ENCODE measurements around the gene COPZ2. TPM values are rescaled to one million over a fixed set of nuclear protein-coding genes. Genes with fewer than 3 reads are reported as not detected.
"Not testable (repeated sequence)": the region's sequence is repeated elsewhere in the genome, so short reads cannot be mapped to it uniquely, and the experiment has no call there.

Gene COPZ2
- polyA plus RNA-seq, 1 of the 3 experiments (the other 2 are of a cell fraction): 36.9 TPM

DNA sequence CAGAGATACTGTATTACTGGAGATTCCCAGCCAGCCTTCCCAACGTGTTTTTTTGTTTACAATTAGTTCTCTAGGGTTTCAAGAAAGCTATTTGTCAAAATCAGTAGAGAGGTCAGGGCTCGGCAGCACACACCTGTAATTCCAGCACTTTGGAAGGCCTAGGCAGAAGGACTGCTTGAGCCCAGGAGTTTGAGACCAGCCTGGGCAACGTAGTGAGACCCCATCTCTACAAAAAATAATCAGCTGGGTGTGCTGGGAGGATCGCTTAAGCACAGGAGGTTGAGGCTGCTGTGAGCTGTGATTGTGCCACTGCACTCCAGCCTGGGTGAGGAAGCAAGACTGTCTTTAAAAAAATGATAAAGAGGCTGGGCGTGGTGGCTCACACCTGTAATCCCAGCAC is 44.3 kb upstream of the COPZ2 start:
- Histone ChIP-seq H2AFZ (ENCODE audit: low read depth) (no peak overlapping the region), H3K4me3 (ENCODE audit: low read depth in 2 of 2, low read length in 1 of 2) (no peak overlapping the region), H3K27ac (ENCODE audit: low read depth in 2 of 2, low read length in 1 of 2) (no peak overlapping the region), H3K9me2 (no peaks in the 10 kb centered on the region), H3K4me1 (ENCODE audit: control insufficient read depth in 1 of 2, insufficient read depth in 2 of 2, low read depth in 1 of 2, low read length in 1 of 2) (peaks cover 4 to 9% of the 10 kb centered on the region in 2 experiments; a peak in 2 of 4 replicates), H3F3A (replicated peaks; ENCODE audit: insufficient read depth) (peaks cover 6% of the 10 kb centered on the region), H3K4me2 (no peak overlapping the region), H3K9me3 (no peaks in the 10 kb centered on the region), H3K9ac (no peak overlapping the region), H3K36me3 (replicated peaks in 1 of 2; ENCODE audit: control insufficient read depth in 1 of 2, insufficient read depth in 2 of 2, low read length in 1 of 2) (peaks cover under 1 to 14% of the 10 kb centered on the region in 2 experiments), H4K20me1 (ENCODE audit: insufficient read depth) (peaks cover 86% of the 10 kb centered on the region), H3K27me3 (ENCODE audit: insufficient read depth) (no peaks in the 10 kb centered on the region), H3K79me2 (ENCODE audit: insufficient read depth) (peaks cover 98% of the 10 kb centered on the region)
- TF ChIP-seq IRF3 (IDR thresholded peaks at IDR 0.05; ENCODE audit: low read depth, low read length): no peak
- POLR2A ChIA-PET: interaction anchor here (0.7 to 0.9 kb wide), 2 partner anchors 20 to 30 kb away, joined by 3 to 4 read pairs; no protein-coding TSS in a partner anchor
- DNase-seq: no peak
- CTCF ChIA-PET: interaction anchor here (1.2 to 44.3 kb wide), 9 partner anchors 8 to 537 kb away, joined by 4 to 1200 read pairs (median 19); partner anchors contain the start of genes CBX1, COPZ2 and NFE2L1
- 83% methylated on average over 5 of the region's 5 CpGs for WGBS (ENCODE audit: low lambda C conversion rate)

GRCh38 chr17:48077152-48077551 is 39.6 kb upstream of the COPZ2 start:
- not testable (repeated sequence) for H3K4me3 ChIP-seq (ENCODE audit: low read depth in 2 of 2, low read length in 1 of 2); H3K4me1 ChIP-seq (ENCODE audit: control insufficient read depth in 1 of 2, insufficient read depth in 2 of 2, low read depth in 1 of 2, low read length in 1 of 2); H3K9me2 ChIP-seq; H3K27ac ChIP-seq (ENCODE audit: low read depth in 2 of 2, low read length in 1 of 2); H3K27me3 ChIP-seq (ENCODE audit: insufficient read depth); DNase-seq; H3K4me2 ChIP-seq; H3K9ac ChIP-seq; H3K9me3 ChIP-seq; H2AFZ ChIP-seq (ENCODE audit: low read depth)
- Histone ChIP-seq H4K20me1 (ENCODE audit: insufficient read depth) (peaks cover 52% of the 10 kb centered on the region), H3K36me3 (replicated peaks in 1 of 2; ENCODE audit: control insufficient read depth in 1 of 2, insufficient read depth in 2 of 2, low read length in 1 of 2) (peaks cover 36 to 50% of the 10 kb centered on the region in 2 experiments), H3F3A (replicated peaks; ENCODE audit: insufficient read depth) (peaks cover 38% of the 10 kb centered on the region), H3K79me2 (ENCODE audit: insufficient read depth) (peaks cover 82% of the 10 kb centered on the region)
- ChIA-PET POLR2A (interaction anchor here (0.6 to 0.7 kb wide), 2 partner anchors 9 to 1733 kb away, joined by 3 to 4 read pairs; no protein-coding TSS in a partner anchor), CTCF (interaction anchor here (0.9 to 44.3 kb wide), 7 partner anchors 20 to 100 kb away, joined by 3 to 1200 read pairs (median 127); partner anchors contain the start of genes CBX1, COPZ2 and NFE2L1)
- 95% methylated on average over 10 of the region's 10 CpGs for WGBS (ENCODE audit: low lambda C conversion rate)

DNA sequence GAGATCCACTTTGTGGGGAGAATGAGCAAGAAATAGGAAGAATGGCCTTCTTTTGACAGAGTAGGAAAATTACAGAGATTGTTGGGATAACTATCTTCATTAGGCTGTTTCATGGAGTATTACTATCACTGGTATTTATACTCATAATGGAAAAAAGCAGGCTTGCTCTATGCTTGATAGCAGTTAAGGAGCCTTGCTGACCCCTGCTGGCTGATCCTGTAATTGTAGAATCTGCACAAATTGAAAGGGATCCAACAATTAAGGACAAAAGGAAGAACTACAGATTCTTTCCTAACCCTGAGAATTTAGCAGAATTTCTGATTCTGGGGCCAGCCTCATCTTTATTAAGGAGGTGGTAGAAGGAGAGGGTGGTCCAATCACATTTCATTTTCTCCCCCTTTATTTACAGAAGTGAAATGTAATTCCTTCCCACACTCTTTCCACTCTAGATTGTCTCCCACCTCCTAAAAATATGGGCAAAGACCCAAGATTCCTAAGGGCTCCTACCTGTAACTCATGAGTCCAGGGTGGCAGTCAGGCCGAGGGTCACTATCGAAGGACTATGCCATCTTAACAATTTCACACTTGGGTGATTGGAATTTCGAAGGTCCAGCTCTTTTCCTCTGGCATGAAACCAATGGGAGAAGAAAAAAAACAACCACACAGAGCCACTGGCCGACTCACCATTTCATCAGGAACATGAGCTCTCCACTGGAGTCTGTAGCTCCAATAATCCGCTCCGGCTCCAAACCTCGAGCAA is 36.9 kb upstream of the COPZ2 start:
- Histone ChIP-seq H3K27me3 (ENCODE audit: insufficient read depth) (no peaks in the 10 kb centered on the region), H3K27ac (ENCODE audit: low read depth in 2 of 2, low read length in 1 of 2) (peak overlapping the region in 1 of 2 experiments; percentile 33; a peak in 1 of 4 replicates), H3F3A (replicated peaks; ENCODE audit: insufficient read depth) (peaks cover 55% of the 10 kb centered on the region), H3K4me2 (no peak overlapping the region; the same call in 1 of the 2 replicates), H3K4me3 (ENCODE audit: low read depth in 2 of 2, low read length in 1 of 2) (no peak overlapping the region), H3K36me3 (replicated peaks in 1 of 2; ENCODE audit: control insufficient read depth in 1 of 2, insufficient read depth in 2 of 2, low read length in 1 of 2) (peaks cover 60 to 77% of the 10 kb centered on the region in 2 experiments), H4K20me1 (ENCODE audit: insufficient read depth) (peaks cover 27% of the 10 kb centered on the region), H3K4me1 (ENCODE audit: control insufficient read depth in 1 of 2, insufficient read depth in 2 of 2, low read depth in 1 of 2, low read length in 1 of 2) (no peaks in the 10 kb centered on the region), H3K9me3 (no peaks in the 10 kb centered on the region), H3K79me2 (ENCODE audit: insufficient read depth) (peaks cover 66% of the 10 kb centered on the region), H2AFZ (ENCODE audit: low read depth) (no peak overlapping the region), H3K9ac (no peak overlapping the region), H3K9me2 (no peaks in the 10 kb centered on the region)
- 71% methylated on average over 7 of the region's 7 CpGs for WGBS (ENCODE audit: low lambda C conversion rate)
- no peak for TF ChIP-seq MEF2A (IDR thresholded peaks at IDR 0.05; ENCODE audit: borderline replicate concordance, low read depth)
- TF ChIP-seq RAD21 (IDR thresholded peaks at IDR 0.05; ENCODE audit: low read length): peak; percentile 96
- peak; percentile 44; the same call in 1 of the 2 replicates for TF ChIP-seq NFIC (IDR thresholded peaks at IDR 0.05; ENCODE audit: borderline replicate concordance)
- TF ChIP-seq CTCF (IDR thresholded peaks at IDR 0.05): peak; percentile 98
- TF ChIP-seq SMC3 (IDR thresholded peaks at IDR 0.05; ENCODE audit: low read depth, low read length): peak; percentile 93
- peak; percentile 65; the same call in 1 of the 2 replicates for TF ChIP-seq SIN3A (IDR thresholded peaks at IDR 0.05; ENCODE audit: borderline replicate concordance, low read depth, low read length)
- TF ChIP-seq GABPA (IDR thresholded peaks at IDR 0.05; ENCODE audit: low read depth): no peak
- TF ChIP-seq RXRA (IDR thresholded peaks at IDR 0.05; ENCODE audit: borderline replicate concordance, low read depth): no peak
- DNase-seq: peak; percentile 77
- ChIA-PET CTCF (interaction anchor here (0.7 to 44.3 kb wide), 14 partner anchors 12 to 544 kb away, joined by 3 to 1200 read pairs (median 5); partner anchors contain the start of genes CBX1, COPZ2, NFE2L1 and SNX11), POLR2A (interaction anchor here (0.6 to 1.8 kb wide), 3 partner anchors 16 to 63 kb away, joined by 3 to 8 read pairs (median 3); partner anchors contain the start of gene NFE2L1)

- Histone ChIP-seq H3K36me3 (replicated peaks in 1 of 2; ENCODE audit: control insufficient read depth in 1 of 2, insufficient read depth in 2 of 2, low read length in 1 of 2) (peaks cover 62 to 85% of the 10 kb centered on the region in 2 experiments), H3K27ac (ENCODE audit: low read depth in 2 of 2, low read length in 1 of 2) (peak overlapping the region in 1 of 2 experiments; percentile 4; a peak in 1 of 4 replicates), H4K20me1 (ENCODE audit: insufficient read depth) (peaks cover 23% of the 10 kb centered on the region), H3F3A (replicated peaks; ENCODE audit: insufficient read depth) (peaks cover 61% of the 10 kb centered on the region), H3K79me2 (ENCODE audit: insufficient read depth) (peaks cover 58% of the 10 kb centered on the region)
- ChIA-PET POLR2A (interaction anchor here (0.9 to 1.0 kb wide), 2 partner anchors 18 to 47 kb away, joined by 3 to 5 read pairs; no protein-coding TSS in a partner anchor), CTCF (interaction anchor here (0.7 to 44.3 kb wide), 9 partner anchors 9 to 383 kb away, joined by 3 to 1200 read pairs (median 49); partner anchors contain the start of genes CBX1, COPZ2 and NFE2L1)
- H2AFZ ChIP-seq (ENCODE audit: low read depth); H3K9ac ChIP-seq; DNase-seq; H3K4me2 ChIP-seq; H3K4me3 ChIP-seq (ENCODE audit: low read depth in 2 of 2, low read length in 1 of 2); H3K4me1 ChIP-seq (ENCODE audit: control insufficient read depth in 1 of 2, insufficient read depth in 2 of 2, low read depth in 1 of 2, low read length in 1 of 2); H3K9me2 ChIP-seq; H3K9me3 ChIP-seq; H3K27me3 ChIP-seq (ENCODE audit: insufficient read depth): not testable (repeated sequence)
- 98% methylated on average over 5 of the region's 5 CpGs for WGBS (ENCODE audit: low lambda C conversion rate)
These were observed 36.0 kb upstream of the COPZ2 start for GRCh38 chr17:48073566-48074094.

Data from SK-N-SH (cell line).